ENCODE data around the gene MAP3K15. TPM values are rescaled to one million over a fixed set of nuclear protein-coding genes. Genes with fewer than 3 reads are reported as not detected.

MAP3K15 gene
- total RNA-seq, 1 experiment from 2014 or later = 0.06 TPM

GRCh38 chrX:19539665-19540064 lies 24.4 kb upstream of the MAP3K15 start:
- intact Hi-C loops (cut with micrococcal nuclease; ENCODE audit: unreplicated experiment) = no loop called here
- ChIA-PET CTCF (no interaction called here), POLR2A (ENCODE audit: low non-redundant PET) (no interaction called here)

GRCh38 chrX:19535476-19535875 lies 20.2 kb upstream of the MAP3K15 start:
- no TSS peak for BruUV-seq (replicated peaks)
- no peaks in the 10 kb centered on the region for H3K9me3 ChIP-seq (ENCODE audit: low read depth, low read length, poor library complexity, severe bottlenecking)
- ChIA-PET CTCF (interaction anchor here (1.0 to 2.3 kb wide), 3 partner anchors 148 to 163 kb away, joined by 3 to 17 read pairs (median 12); no protein-coding TSS in a partner anchor), POLR2A (ENCODE audit: low non-redundant PET) (interaction anchor here (0.5 kb wide), 1 partner anchor 163 kb away, joined by 3 read pairs; no protein-coding TSS in a partner anchor)
- no peaks in the 10 kb centered on the region for H3K4me1 ChIP-seq (ENCODE audit: insufficient read depth, low read length, poor library complexity, severe bottlenecking)
- no peaks in the 10 kb centered on the region for H3K27me3 ChIP-seq (replicated peaks; ENCODE audit: insufficient read depth, low read depth, low read length, poor library complexity)
- H3K4me3 ChIP-seq (ENCODE audit: low read depth, low read length, poor library complexity, severe bottlenecking) = no peak overlapping the region
- H3K36me3 ChIP-seq (ENCODE audit: insufficient read depth, low read length, poor library complexity, severe bottlenecking) = no peaks in the 10 kb centered on the region
- TF ChIP-seq CTCF (conservative IDR thresholded peaks at IDR 0.05; ENCODE audit: low read depth, low read length) (peak; percentile 55), EZH2 (IDR thresholded peaks at IDR 0.05; ENCODE audit: borderline replicate concordance, low read depth, low read length, poor library complexity, severe bottlenecking) (no peak)
- H3K27ac ChIP-seq (ENCODE audit: low read depth, low read length, poor library complexity, severe bottlenecking) = no peak overlapping the region
- peak; percentile 51 for DNase-seq (ENCODE audit: low spot score)
- intact Hi-C loops (cut with micrococcal nuclease; ENCODE audit: unreplicated experiment) = loop anchor here (2.0 kb wide), 2 partner anchors 153 to 1145 kb away; no protein-coding TSS in a partner anchor

More at GRCh38 chrX:19539665-19540064, 24.4 kb upstream of the MAP3K15 start:
- Histone ChIP-seq H3K4me3 (ENCODE audit: low read depth, low read length, poor library complexity, severe bottlenecking) (no peak overlapping the region), H3K4me1 (ENCODE audit: insufficient read depth, low read length, poor library complexity, severe bottlenecking) (no peaks in the 10 kb centered on the region), H3K27me3 (replicated peaks; ENCODE audit: insufficient read depth, low read depth, low read length, poor library complexity) (no peaks in the 10 kb centered on the region), H3K9me3 (ENCODE audit: low read depth, low read length, poor library complexity, severe bottlenecking) (no peaks in the 10 kb centered on the region), H3K36me3 (ENCODE audit: insufficient read depth, low read length, poor library complexity, severe bottlenecking) (no peaks in the 10 kb centered on the region), H3K27ac (ENCODE audit: low read depth, low read length, poor library complexity, severe bottlenecking) (no peak overlapping the region)
- BruUV-seq (replicated peaks) = no TSS peak
- no peak for DNase-seq (ENCODE audit: low spot score)
- no peak for TF ChIP-seq EZH2 (IDR thresholded peaks at IDR 0.05; ENCODE audit: borderline replicate concordance, low read depth, low read length, poor library complexity, severe bottlenecking)
- no peak for TF ChIP-seq CTCF (conservative IDR thresholded peaks at IDR 0.05; ENCODE audit: low read depth, low read length)

GRCh38 chrX:19532709-19533108 lies 17.4 kb upstream of the MAP3K15 start:
- no peak for DNase-seq (ENCODE audit: low spot score)
- Histone ChIP-seq H3K27me3 (replicated peaks; ENCODE audit: insufficient read depth, low read depth, low read length, poor library complexity) (no peaks in the 10 kb centered on the region), H3K27ac (ENCODE audit: low read depth, low read length, poor library complexity, severe bottlenecking) (no peak overlapping the region), H3K9me3 (ENCODE audit: low read depth, low read length, poor library complexity, severe bottlenecking) (no peaks in the 10 kb centered on the region), H3K36me3 (ENCODE audit: insufficient read depth, low read length, poor library complexity, severe bottlenecking) (no peaks in the 10 kb centered on the region), H3K4me3 (ENCODE audit: low read depth, low read length, poor library complexity, severe bottlenecking) (no peak overlapping the region), H3K4me1 (ENCODE audit: insufficient read depth, low read length, poor library complexity, severe bottlenecking) (no peaks in the 10 kb centered on the region)
- no TSS peak for BruUV-seq (replicated peaks)
- intact Hi-C loops (cut with micrococcal nuclease; ENCODE audit: unreplicated experiment) = loop anchor here (1.0 kb wide), 1 partner anchor 160 kb away; no protein-coding TSS in a partner anchor
- no peak for TF ChIP-seq CTCF (conservative IDR thresholded peaks at IDR 0.05; ENCODE audit: low read depth, low read length)
- TF ChIP-seq EZH2 (IDR thresholded peaks at IDR 0.05; ENCODE audit: borderline replicate concordance, low read depth, low read length, poor library complexity, severe bottlenecking) = no peak
- ChIA-PET POLR2A (ENCODE audit: low non-redundant PET) (no interaction called here), CTCF (no interaction called here)
